ENCODE measurements around the gene PLA2G2F. TPM values are rescaled to one million over a fixed set of nuclear protein-coding genes. Genes with fewer than 3 reads are reported as not detected.

Gene PLA2G2F
- total and polyA plus RNA-seq, 2 of the 8 experiments (the other 6 are each of a cell fraction or from before 2014, with no cell fraction given) = not detected

GRCh38 chr1:20147846-20148570 is 8.9 kb downstream of the PLA2G2F start:
- no peaks in the 10 kb centered on the region for H3K23me2 ChIP-seq (ENCODE audit: low read depth, low read length)
- no peak overlapping the region for H2BK120ac ChIP-seq (replicated peaks; ENCODE audit: low read depth, low read length)
- H4K8ac ChIP-seq (ENCODE audit: extremely low read depth, insufficient read depth, low read length) = no peak overlapping the region; the same call in 1 of the 2 replicates
- CTCF ChIA-PET (ENCODE audit: partially characterized antibody) = interaction anchor here (1.6 to 13.5 kb wide), 3 partner anchors 45 to 229 kb away, joined by 10 to 127 read pairs (median 79); partner anchors contain the start of gene PLA2G2E
- DNase-seq (ENCODE audit: low read depth in 1 of 2, low spot score in 2 of 2) (no peak), FAIRE-seq (no peak)
- peak overlapping the region; percentile 44; the same call in 1 of the 2 replicates for H2BK5ac ChIP-seq (ENCODE audit: low read depth, low read length)
- no peaks in the 10 kb centered on the region for H4K20me1 ChIP-seq (replicated peaks in 1 of 2; ENCODE audit: control insufficient read depth in 1 of 2, insufficient read depth in 2 of 2, low read length in 2 of 2)
- H3K27ac ChIP-seq (ENCODE audit: low read depth, low read length) = no peak overlapping the region
- 0 out of 2 replicates have a peak overlapping the region, but pooled peaks have one; percentile 86 for H2AK5ac ChIP-seq (ENCODE audit: low read depth, low read length)
- no peak overlapping the region for H4K91ac ChIP-seq (replicated peaks; ENCODE audit: insufficient read length, low read length)
- H2BK12ac ChIP-seq (ENCODE audit: low read depth, low read length) = peak overlapping the region; percentile 80; the same call in 1 of the 2 replicates
- no peak overlapping the region for H4K5ac ChIP-seq (ENCODE audit: insufficient read length, low read depth, low read length)
- H3K4me1 ChIP-seq (replicated peaks in 1 of 4; ENCODE audit: control insufficient read depth in 3 of 4, insufficient read depth in 4 of 4, low read length in 3 of 4) = peaks cover 0 to 11% (median 5%) of the 10 kb centered on the region in 4 experiments; a peak in 5 of 7 replicates
- no peak overlapping the region for H3K14ac ChIP-seq (ENCODE audit: insufficient read length)
- H3K9ac ChIP-seq (replicated peaks in 1 of 4; ENCODE audit: extremely low read depth in 1 of 4, low read depth in 3 of 4, low read length in 3 of 4) = no peak overlapping the region
- H3K27me3 ChIP-seq (replicated peaks in 1 of 4; ENCODE audit: control insufficient read depth in 3 of 4, extremely low read depth in 1 of 4, insufficient read depth in 3 of 4, low read length in 3 of 4) = no peaks in the 10 kb centered on the region
- H3K4me3 ChIP-seq (ENCODE audit: extremely low read depth in 1 of 4, insufficient read depth in 2 of 4, low read depth in 3 of 4, low read length in 4 of 4) = no peak overlapping the region
- H3K23ac ChIP-seq (ENCODE audit: insufficient read length) = no peak overlapping the region
- H2AFZ ChIP-seq (ENCODE audit: low read length) = no peak overlapping the region
- H3K36me3 ChIP-seq (ENCODE audit: control insufficient read depth in 2 of 4, insufficient read depth in 4 of 4, low read length in 3 of 4) = no peaks in the 10 kb centered on the region
- no peak overlapping the region for H3K4ac ChIP-seq (replicated peaks; ENCODE audit: insufficient read length, low read depth, low read length)
- H3K4me2 ChIP-seq (ENCODE audit: insufficient read depth in 1 of 2, low read depth in 2 of 2, low read length in 2 of 2) = no peak overlapping the region
- H3K56ac ChIP-seq (replicated peaks; ENCODE audit: insufficient read length, low read depth, low read length) = no peak overlapping the region
- H3K79me2 ChIP-seq (ENCODE audit: control insufficient read depth in 1 of 2, insufficient read depth in 2 of 2, low read length in 2 of 2) = no peaks in the 10 kb centered on the region
- no peaks in the 10 kb centered on the region for H3K9me3 ChIP-seq (ENCODE audit: insufficient read depth in 2 of 2, low read depth in 1 of 2, low read length in 1 of 2)
- H3K18ac ChIP-seq (ENCODE audit: extremely low read depth, low read length) = no peak overlapping the region; the same call in 1 of the 2 replicates
- H3K79me1 ChIP-seq (ENCODE audit: low read depth, low read length) = no peaks in the 10 kb centered on the region
- H2BK20ac ChIP-seq (ENCODE audit: low read length) = 0 out of 2 replicates have a peak overlapping the region, but pooled peaks have one; percentile 72
- 96% methylated on average over 7 of the region's 13 CpGs; no CpG with 5 or more reads in 1 of the 2 experiments for WGBS, 2 experiments (ENCODE audit: extremely low coverage in 1 of 2, insufficient coverage in 1 of 2, insufficient read length in 1 of 2, insufficient replicate concordance in 2 of 2, low coverage in 1 of 2, low lambda C conversion rate in 2 of 2, missing lambda C conversion rate in 1 of 2)
- H2BK15ac ChIP-seq (ENCODE audit: low read length) = 0 out of 2 replicates have a peak overlapping the region, but pooled peaks have one; percentile 81
- POLR2A ChIA-PET (ENCODE audit: partially characterized antibody) = no interaction called here
- TF ChIP-seq JUN (IDR thresholded peaks at IDR 0.05; ENCODE audit: low read depth, low read length) (no peak), KDM5A (IDR thresholded peaks at IDR 0.05; ENCODE audit: low read length) (no peak), RFX5 (IDR thresholded peaks at IDR 0.05; ENCODE audit: borderline replicate concordance, low read depth, low read length) (no peak), TBP (IDR thresholded peaks at IDR 0.05; ENCODE audit: low read depth, low read length) (no peak), POLR2AphosphoS5 (IDR thresholded peaks at IDR 0.05; ENCODE audit: low read depth, low read length) (no peak), SP1 (IDR thresholded peaks at IDR 0.05; ENCODE audit: low read depth, low read length) (no peak), CBX8 (IDR thresholded peaks at IDR 0.05; ENCODE audit: borderline replicate concordance, low read depth, low read length) (no peak), CBX5 (IDR thresholded peaks at IDR 0.05; ENCODE audit: low read depth, low read length) (no peak)
